ENCODE data around the gene BRCA2.

Gene BRCA2

GRCh38 chr13:32383836-32384618 lies 68.7 kb downstream of the BRCA2 start:
- DNase-seq (ENCODE audit: low read depth), result no peak

GRCh38 chr13:32384702-32385101 lies 69.4 kb downstream of the BRCA2 start:
- no peak for DNase-seq (ENCODE audit: low read depth)

GRCh38 chr13:32385410-32385809 lies 70.1 kb downstream of the BRCA2 start:
- DNase-seq (ENCODE audit: low read depth), result no peak

- no peak for DNase-seq (ENCODE audit: low read depth)
These were observed 74.7 kb downstream of the BRCA2 start for GRCh38 chr13:32390048-32390447.

- DNase-seq (ENCODE audit: low read depth), result no peak
These were observed 75.2 kb downstream of the BRCA2 start for GRCh38 chr13:32390484-32390883.

- DNase-seq (ENCODE audit: low read depth), result no peak
These were observed 75.9 kb downstream of the BRCA2 start for GRCh38 chr13:32391101-32391619.

- DNase-seq (ENCODE audit: low read depth), result no peak
These were observed 87.8 kb downstream of the BRCA2 start for GRCh38 chr13:32403108-32403507.

- DNase-seq (ENCODE audit: low read depth), result no peak
These were observed 92.5 kb downstream of the BRCA2 start for GRCh38 chr13:32407854-32408253.

GRCh38 chr13:32408296-32409000 lies 93.1 kb downstream of the BRCA2 start:
- DNase-seq (ENCODE audit: low read depth), result no peak

- DNase-seq (ENCODE audit: low read depth), result no peak
These were observed 93.6 kb downstream of the BRCA2 start for GRCh38 chr13:32409001-32409313.

GRCh38 chr13:32409561-32410421 lies 94.5 kb downstream of the BRCA2 start:
- no peak for DNase-seq (ENCODE audit: low read depth)

- no peak for DNase-seq (ENCODE audit: low read depth)
These were observed 98.0 kb downstream of the BRCA2 start for GRCh38 chr13:32413284-32413683.

GRCh38 chr13:32414580-32414979 lies 99.3 kb downstream of the BRCA2 start:
- DNase-seq (ENCODE audit: low read depth), result no peak

GRCh38 chr13:32415019-32415418 lies 99.7 kb downstream of the BRCA2 start:
- DNase-seq (ENCODE audit: low read depth), result no peak

- DNase-seq (ENCODE audit: low read depth), result no peak
These were observed 102.7 kb downstream of the BRCA2 start for GRCh38 chr13:32417995-32418394.

GRCh38 chr13:32419862-32420261 lies 104.6 kb downstream of the BRCA2 start:
- DNase-seq (ENCODE audit: low read depth), result no peak

GRCh38 chr13:32423592-32423991 lies 108.3 kb downstream of the BRCA2 start:
- DNase-seq (ENCODE audit: low read depth), result no peak

GRCh38 chr13:32425158-32425557 lies 109.8 kb downstream of the BRCA2 start:
- DNase-seq (ENCODE audit: low read depth), result no peak

GRCh38 chr13:32426191-32426989 lies 111.1 kb downstream of the BRCA2 start:
- DNase-seq (ENCODE audit: low read depth), result peak; percentile 8

- peak; percentile 43 for DNase-seq (ENCODE audit: low read depth)
These were observed 111.9 kb downstream of the BRCA2 start for GRCh38 chr13:32426990-32427851.

All from activated T-helper 1 cell treated with Interleukin-2 at 50 U/mL for 16 hours (primary cell).